Activated CD8-positive, alpha-beta memory T cell treated with anti-CD3 and anti-CD28 coated beads, Interleukin-2, amount 50 U/mL, for 48 hours (primary cell): ENCODE results near the gene BNIP5.

ENCODE experiments used
- DNase-seq: peaks from one replicate; pipeline ENCODE4 v3.0.0-alpha.2; 2020

The BNIP5 gene

DNA sequence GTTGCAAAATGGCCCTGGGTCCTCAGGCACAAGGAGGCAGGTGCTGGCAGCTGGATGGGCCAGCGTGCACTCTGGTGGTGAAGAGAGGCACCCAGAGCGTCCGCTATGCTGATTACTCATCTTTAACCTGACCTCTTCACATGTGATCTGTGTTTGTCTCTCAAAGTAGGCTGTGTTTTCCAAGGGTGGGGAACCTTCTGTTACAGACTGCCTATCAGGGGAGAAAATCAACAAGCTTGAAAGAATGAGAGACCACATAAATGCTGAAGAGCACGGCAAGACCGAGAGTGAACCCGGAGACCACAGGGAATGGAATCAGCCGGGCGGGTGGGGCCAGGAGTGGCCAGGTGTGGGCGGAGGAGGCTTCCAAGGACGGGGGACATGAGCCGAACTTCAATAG, 16.2 kb downstream of the BNIP5 start:
- DNase-seq: no peak

DNA sequence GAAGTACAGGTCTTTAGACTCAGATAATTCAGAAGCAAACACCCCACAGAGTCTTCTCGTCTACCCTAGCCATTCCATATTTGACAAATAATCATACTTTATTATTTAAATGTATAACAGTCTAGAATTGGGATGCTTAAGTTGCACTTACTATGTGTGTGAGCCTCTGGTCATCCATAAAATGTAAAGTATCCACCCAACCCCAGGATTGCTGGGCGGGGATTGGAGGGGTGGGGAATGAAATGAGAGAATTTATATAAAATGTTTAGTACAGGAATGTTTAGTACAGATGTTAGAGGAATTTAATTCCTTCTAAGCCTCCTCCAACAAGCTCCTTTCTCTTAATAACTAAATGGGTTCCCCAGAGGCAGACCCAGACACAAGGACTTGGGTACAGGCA, 16.9 kb downstream of the BNIP5 start:
- no peak for DNase-seq

DNA sequence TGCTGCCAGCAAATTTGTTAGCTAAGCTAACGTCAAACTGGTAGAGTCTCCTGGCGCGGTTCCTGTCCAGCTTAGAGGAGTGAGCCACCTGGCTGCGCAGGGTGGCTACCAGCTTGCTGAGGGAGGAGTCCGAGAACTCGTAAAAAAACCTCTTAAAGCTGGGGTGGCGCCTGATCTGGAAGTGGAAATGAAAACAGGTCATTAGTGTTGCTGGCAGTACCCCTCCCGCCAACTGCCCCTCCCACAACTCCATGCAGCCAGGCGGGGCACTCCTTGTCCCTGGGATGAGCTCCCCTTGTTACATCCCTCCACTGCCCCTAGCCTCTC, 17.3 kb downstream of the BNIP5 start:
- no peak for DNase-seq

DNA sequence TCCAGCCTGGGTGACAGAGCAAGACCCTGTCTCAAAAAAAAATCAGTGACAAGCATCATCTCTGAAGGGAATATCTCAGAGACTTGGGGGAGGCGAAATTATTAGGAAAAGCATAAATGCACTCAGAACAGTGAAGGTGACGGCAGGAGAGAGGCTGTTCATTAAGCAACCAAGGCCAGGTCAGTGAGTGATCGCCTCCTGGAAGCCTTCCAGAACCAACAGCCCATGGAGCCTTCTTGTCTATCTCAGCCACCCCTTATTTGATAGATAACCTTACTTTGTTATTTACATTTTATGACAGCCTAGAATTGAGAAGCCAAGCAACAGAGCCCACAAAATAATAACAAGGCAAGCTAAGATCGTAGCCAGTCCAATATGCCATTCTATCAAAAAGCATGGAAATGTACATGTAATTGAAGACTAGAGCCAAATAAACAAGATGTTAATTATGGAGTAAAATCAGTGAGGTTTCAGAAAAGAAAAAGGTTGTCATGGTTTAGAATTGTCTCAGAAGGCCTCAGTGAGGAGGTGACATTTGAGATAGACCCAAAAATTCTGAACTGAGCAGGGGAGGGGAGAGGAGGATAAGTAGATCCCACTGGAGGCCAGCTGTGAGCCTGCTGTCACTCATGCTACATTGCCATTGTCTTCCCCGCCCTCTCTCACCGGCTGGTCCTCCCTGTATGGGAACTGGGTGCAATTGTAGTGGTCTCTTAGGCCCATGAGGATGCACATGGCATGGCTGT, 17.8 kb downstream of the BNIP5 start:
- DNase-seq: no peak

DNA sequence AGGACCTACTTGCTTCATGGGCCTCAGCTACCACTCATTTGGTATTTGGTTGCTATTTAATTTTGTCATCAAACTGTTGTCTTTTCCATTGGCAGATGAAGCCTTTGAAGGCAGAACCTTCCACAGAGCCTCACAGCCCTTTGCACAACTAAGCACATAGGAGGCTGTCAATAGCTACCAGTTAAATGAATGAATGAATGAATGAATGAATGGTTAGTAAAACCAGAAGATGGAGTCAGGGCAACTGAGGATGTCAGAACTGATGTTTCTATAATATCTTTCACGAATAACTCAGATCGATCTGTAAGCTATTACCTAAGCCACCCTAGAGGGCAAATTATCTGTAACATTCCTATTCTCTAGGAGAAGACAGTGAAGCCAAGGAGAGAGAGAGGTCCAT, 19.1 kb downstream of the BNIP5 start:
- no peak for DNase-seq

DNA sequence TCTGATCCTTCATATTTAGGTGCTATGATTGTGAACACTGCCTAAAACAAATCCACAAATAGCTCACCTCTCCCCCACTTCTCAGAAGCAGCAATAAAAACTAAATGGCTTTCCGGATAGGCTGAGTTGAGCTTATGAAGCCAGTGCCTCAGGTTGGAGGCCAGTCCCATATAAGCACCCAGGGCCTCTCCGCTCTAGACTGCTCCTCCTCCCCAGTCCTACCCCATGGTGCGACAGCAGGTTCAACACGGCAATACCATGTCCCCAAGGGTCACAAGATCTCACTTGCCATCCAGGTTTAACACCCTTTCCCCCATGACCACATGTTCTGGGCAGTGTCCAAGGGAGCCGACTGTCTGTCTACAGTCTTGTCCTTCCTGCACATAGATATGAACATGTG, 20.8 kb downstream of the BNIP5 start:
- DNase-seq: no peak

DNA sequence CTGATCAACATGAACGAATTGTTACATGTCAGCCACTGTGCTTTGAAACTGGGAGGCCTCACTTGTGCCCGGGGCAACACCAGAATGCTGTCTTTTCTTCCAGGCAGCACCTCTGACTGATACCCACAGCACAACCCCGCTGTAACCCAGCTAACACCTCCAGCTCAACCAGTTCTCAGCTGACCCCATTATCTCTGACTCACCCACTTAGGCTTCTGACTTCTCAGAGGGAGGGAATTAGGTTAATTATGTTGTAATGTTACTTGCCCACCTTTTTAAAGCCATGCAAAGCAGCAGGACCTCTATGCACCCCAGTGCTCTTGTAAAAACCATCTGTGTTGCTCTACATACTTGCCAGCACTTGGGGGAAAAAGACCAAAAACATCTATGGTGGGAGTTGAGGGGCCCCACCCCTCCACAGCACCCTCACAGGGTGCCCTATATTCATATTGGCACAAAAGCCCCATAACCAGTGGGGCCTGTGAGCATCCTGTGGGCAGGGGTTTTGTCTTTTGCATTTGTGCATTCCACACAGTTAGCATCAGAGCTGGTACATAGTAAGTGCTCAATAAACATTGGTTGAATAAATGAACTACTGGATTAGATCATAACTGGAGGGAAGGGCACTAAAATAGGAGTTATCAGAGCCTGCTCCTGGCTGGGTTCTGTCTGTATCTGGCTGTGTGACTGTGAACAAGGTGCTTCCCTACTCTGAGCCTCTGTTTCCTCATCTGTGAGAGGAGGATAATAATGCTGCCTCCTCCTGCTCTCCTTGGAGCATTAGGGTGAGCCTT, 22.3 kb downstream of the BNIP5 start:
- no peak for DNase-seq

DNA sequence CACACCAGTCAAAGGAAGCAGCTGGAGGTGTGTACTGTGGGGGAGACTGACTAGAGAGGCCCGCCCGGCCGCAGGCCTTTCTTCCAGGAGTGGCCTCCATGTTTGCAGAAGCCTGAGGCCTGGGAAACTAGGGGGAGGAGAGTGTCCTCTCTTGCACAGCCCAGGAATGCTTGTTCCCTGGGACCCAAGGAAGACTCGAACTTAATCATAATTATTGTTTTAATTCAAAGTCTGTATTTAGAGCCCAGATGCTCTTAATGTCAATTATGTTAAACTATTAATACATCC, 23.1 kb downstream of the BNIP5 start:
- DNase-seq: no peak

DNA sequence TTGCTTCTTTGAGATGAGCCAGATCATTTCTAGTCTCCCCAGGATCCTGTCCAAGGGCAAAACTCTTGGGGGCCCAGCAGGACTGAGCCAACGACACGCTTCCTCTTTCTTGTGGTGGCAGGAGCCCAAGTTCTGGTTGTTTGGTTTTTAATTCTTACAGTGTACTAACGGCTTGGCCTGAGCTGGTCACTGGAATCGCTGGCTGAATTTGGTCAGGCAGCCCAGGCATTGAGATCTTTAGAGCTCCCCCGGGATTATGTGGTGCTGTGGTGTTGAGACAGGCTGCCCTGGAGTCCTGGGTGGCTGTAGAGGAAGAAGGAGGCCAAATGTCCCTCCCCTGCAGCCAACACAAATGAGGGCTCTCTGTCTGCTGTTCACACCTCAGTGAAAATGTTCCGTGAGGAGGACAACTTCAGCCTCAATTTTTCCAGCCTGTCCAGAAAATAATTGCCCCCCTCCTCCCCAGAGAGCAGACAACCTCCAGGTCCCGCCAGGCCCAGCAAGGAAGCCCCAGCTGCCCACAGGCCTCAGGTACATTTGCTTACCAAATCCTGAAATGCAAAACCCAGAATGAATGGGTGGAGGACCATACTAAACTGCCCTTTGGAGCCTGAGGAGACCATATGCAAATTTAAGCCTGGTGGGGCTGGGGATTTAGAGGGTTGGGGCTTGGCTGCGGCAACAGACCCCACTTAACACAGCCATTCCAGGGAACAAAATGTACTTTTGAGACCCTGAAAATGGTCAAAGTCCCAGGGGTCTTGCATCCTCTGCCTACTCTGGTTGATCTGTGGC, 23.6 kb downstream of the BNIP5 start:
- DNase-seq: no peak

DNA sequence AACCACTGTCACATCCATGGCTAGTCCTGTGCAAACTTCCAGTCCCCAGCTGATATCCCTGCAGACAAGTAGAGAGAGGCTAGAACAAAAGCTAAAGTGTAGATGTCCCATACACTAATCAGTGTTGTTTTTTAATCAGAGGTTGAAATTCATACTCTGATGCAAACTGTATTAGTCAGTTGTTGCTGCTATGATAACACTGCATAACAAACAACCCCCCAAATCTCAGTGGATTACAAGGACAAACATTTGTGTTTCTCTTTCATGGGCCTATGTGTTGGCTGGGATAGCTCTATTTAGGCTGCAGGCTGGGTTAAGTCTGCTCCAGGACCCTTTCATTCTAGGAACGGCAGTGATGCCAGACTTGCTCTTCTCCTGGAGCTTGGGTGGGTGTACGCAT, 26.8 kb downstream of the BNIP5 start:
- no peak for DNase-seq

DNA sequence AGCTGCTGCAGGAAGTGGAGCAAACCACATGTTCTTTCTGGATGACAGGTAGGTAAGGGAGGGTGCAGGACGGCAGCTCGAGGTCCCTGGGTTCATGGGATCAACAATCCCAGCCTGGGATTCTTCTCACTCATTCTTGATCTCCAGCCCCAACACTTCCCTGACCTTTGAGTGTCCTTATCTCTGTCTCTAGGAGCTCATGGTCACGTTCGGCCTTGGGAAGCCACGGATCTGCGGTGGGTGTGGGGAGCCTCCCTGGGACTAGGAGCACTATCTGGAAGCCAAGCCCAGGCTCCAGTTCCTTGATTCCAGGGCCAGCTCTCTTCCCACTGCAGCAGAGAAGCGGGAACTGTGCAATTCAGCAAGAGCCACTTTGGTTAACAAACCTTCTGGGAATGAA, 27.5 kb downstream of the BNIP5 start:
- no peak for DNase-seq

DNA sequence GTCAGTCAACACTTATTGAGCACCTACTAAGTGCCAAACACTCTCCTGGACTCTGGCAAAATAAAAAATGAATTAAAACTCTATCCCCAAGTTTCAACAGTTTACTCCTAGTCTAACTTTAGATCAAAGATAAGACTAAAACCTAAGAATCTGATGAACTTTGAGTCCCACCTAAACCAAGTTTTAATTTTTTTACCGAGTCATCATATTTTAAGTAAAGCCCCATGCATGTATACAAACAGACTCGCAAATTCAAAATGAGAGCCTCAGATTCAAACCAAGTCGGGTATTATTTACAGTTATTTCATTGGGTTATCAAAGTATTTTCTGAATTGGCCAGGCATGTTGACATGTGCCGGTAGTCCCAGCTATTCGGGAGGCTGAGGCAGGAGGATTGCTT, 28.2 kb downstream of the BNIP5 start:
- DNase-seq: no peak

DNA sequence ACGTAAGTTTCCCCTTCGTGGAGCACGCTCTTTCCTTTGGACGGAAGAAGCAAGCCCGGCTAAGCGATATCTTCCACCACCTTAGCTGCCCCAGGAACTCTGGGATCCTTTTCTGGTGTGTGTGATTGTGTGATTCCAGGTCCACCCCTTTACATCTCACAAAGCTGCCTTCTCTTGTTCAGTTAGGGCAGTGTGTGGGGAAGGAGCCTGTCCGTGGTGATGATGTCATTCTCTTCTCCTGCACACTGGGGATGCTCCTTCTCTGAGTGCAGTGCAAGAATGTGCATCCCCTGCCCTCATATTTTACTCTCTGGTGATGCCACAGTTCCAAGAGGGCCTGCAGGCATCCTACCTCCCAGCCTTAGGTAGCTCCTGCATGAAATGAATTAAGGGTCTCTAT, 30.3 kb downstream of the BNIP5 start:
- no peak for DNase-seq

DNA sequence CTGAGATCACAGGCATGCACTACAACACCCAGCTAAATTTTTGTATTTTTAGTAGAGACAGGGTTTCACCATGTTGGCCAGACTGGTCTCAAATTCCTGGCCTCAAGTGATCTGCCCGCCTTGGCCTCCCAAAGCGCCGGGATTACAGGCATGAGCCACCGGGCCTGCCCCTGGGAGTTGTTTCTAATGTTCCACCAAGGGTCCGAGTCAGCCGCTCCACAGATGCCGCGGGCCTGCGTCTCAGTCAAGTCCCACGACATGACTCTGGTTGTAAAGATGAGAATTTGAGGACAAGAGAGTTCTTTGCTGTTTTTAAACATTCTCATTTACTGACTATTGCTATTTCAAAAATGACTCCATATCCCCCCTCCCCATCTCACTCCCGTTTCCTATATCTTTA, 30.8 kb downstream of the BNIP5 start:
- DNase-seq: no peak

DNA sequence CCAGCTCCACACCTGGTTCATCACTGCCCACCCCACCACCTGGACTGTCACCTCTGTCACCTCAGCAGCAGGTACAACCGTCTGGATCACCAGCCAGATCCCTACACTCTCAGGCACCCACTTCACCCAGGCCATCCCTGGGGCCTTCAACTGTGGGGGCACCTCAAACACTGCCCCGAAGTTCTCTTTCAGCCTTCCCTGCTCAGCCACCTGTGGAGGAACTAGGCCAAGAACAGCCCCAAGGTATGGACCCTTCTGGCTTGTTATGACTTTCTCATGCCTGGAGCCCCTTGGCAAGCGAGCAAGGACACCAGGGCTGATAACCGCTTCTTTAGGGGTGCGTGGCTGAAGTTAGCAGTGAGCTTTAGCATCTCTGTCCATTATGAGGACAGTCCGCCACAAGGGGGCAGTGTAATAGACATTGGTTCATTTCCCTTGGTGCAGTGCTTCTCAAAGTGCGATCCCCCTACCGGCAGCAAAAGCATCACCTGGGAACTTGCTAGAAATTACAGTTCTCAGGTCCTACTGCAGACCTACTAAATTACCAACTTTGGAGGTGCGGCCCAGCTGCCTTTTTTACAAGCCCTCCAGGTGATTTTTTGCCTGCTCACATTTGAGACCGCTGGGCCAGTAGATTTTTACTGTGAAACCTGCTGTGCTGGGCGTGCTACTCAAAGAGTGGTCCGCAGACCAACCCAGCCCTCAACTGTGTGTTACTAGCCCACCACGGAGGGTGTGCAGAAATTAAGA, 34.3 kb downstream of the BNIP5 start:
- DNase-seq: peak; percentile 97

DNA sequence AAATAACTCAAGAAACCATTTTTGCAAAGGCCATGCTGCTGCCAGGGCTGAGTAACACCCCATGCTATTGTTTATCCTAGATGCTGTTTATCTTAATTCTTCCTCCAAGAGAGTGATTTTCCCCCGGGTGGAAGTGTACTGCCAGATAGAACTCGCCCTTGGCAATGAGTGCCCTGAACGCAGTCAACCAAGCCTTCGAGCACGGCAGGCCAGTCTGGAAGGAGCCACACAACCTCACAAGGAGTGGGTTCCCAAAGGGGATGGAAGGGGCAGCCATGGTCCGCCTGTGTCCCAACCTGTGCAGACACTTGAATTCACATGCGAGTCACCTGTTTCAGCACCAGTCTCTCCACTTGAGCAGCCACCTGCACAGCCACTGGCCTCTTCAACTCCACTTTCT, 34.9 kb downstream of the BNIP5 start:
- no peak for DNase-seq

DNA sequence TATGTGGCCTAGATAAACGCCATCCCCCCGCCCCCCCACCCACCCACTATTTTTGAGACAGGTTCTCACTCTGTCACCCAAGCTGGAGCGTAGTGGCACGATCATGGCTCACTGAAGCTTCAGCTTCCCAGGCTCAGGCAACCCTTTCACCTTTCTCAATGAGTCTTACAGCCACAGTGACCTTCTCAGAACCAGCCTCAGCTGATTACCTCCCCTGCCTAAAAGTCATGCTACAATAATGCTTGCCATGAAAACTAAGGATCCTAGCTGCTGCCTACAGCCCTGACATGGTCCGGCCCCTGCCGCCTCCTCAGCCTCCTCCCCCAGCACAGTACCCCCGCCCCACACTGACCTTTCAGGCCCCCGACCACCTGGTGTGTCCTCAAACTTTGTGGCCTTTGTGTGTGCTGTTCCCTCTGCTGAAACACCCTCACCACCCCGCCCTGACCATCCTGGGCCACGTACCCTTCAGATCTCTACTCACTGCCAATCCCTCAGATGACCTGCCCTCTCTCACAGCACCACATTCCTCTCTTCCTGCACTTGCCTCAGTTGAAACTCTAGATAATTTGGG, 35.5 kb downstream of the BNIP5 start:
- DNase-seq: no peak

DNA sequence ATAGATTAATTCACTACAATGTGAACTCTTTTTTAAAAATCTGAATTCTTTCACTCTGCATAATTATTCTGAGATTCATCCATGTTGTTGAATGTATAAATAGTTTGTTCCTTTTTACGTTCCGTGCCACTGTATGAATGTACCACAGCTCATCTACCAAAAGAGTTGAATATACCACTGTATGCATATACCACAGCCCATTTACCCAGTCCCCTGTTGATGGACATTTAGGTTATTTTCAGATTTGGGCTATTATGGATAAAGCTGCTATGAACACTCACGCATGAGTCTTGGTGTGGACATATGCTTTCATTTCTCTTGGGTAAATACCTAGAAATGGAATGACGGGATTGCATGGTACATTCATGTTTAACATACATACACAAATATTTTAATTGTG, 38.7 kb downstream of the BNIP5 start:
- no peak for DNase-seq

DNA sequence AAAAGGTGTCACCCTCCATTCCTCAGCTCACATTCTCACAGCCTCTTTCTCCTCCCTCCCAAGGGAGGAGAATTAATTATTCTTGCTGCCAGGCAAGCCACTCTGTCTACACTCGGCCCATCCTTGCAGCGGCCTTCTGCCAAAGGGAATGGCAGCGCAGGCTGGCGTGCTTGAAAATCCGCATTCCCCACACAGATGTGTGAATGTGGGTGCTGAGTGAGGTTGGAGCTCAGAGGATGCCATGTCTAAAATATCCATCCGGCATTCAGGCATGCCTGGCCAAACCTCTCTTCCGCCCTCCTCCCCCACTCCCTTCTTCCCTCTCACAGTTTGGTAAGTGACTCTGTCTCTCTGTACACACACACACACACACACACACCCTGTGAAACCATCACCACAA, 39.2 kb downstream of the BNIP5 start:
- no peak for DNase-seq

DNA sequence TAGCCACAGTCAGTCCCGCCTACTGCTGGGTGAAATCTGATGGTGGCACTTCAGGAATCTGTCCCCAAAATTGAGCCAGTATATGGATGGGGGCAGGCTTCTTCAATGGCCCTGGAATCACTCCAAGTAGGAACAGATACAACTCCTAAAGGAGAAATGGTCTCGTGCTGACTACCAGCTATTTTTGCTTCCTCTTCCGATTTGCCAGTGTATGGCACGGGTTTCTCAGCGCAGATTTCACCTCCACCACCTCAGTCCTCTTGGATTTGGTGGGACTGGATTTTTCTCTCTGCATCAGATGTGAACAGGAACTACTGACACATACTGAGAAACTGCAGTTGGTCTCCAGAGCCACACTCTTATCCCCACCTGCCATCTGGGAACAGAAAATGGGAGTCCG, 39.6 kb downstream of the BNIP5 start:
- DNase-seq: no peak

DNA sequence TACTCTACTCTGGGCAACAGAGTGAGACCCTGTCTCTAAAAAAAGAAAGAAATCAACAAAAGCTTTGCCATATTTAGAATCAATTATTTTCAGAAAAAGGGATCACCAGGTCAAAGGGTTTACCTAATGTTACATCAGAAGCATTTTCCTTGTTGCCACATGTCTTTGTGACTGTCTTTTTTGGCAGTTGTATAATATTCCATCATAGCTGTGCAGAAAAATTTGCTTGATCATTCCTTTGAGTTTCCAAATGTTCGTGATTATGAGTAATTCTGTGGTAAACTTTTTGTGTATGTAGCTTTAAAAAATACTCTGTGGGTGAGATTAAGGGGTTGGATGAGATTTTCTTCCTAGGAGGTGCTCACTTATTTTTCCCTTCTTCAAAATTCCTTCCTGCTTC, 40.4 kb downstream of the BNIP5 start:
- no peak for DNase-seq

DNA sequence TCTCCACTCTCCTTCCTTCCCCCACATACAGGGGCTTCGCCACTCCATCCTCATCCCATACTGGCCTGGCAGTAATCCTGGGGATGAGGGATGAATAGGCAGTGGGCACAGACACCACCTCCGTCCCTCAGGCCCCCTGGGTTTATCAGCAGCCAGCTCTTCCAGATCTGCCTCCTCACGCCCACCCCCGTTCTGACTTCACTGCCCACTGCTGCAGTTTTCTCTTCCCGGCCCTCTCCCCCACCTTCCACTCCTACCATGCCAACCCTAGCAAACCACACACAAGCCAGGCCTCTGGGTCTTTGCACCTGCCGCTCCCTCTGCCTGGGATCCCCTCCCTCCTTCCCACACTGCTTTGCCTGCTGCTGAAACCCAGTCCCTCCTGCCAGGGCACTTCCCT, 44.5 kb downstream of the BNIP5 start:
- no peak for DNase-seq
